GM18867 (cell line): ENCODE measurements around the gene AGAP2.

Experiments used
- ATAC-seq: cut with Tn5 transposase; IDR thresholded peaks from one replicate; pipeline ENCODE4 v1.9.1; 2021; ENCODE audit warnings: mild to moderate bottlenecking, moderate library complexity; ENCODE audit not compliant: unreplicated experiment

Gene AGAP2

GRCh38 chr12:57767876-57768275, 29.3 kb upstream of the AGAP2 start:
- ATAC-seq: no peak

- ATAC-seq: no peak
Measured at GRCh38 chr12:57767305-57767698, 28.8 kb upstream of the AGAP2 start.

- ATAC-seq: no peak
Measured at GRCh38 chr12:57766464-57767304, 28.1 kb upstream of the AGAP2 start, which contains the start of gene CYP27B1. CYP27B1 (minus strand) TSS chr12:57767078; CDS start chr12:57767041, 37 bp downstream.

- no peak for ATAC-seq
Measured at GRCh38 chr12:57765698-57766463, 27.3 kb upstream of the AGAP2 start.

- peak; percentile 64 for ATAC-seq
Measured at GRCh38 chr12:57765003-57765697, 26.6 kb upstream of the AGAP2 start.

- peak; percentile 14 for ATAC-seq
Measured at GRCh38 chr12:57764662-57765002, 26.1 kb upstream of the AGAP2 start.

GRCh38 chr12:57763881-57764661, 25.5 kb upstream of the AGAP2 start:
- ATAC-seq: no peak

GRCh38 chr12:57762463-57762862, 23.9 kb upstream of the AGAP2 start:
- ATAC-seq: no peak

- ATAC-seq: no peak
Measured at GRCh38 chr12:57761391-57761998, 23.0 kb upstream of the AGAP2 start.

- ATAC-seq: no peak
Measured at GRCh38 chr12:57760347-57760982, 21.9 kb upstream of the AGAP2 start.

GRCh38 chr12:57759360-57759980, 20.9 kb upstream of the AGAP2 start:
- ATAC-seq: peak; percentile 34

- ATAC-seq: no peak
Measured at GRCh38 chr12:57758552-57759359, 20.2 kb upstream of the AGAP2 start.

- no peak for ATAC-seq
Measured at GRCh38 chr12:57757771-57758170, 19.2 kb upstream of the AGAP2 start.

GRCh38 chr12:57756406-57757341, 18.1 kb upstream of the AGAP2 start:
- peak; percentile 22 for ATAC-seq

GRCh38 chr12:57755454-57756372, 17.2 kb upstream of the AGAP2 start:
- ATAC-seq: no peak

GRCh38 chr12:57755194-57755453, 16.6 kb upstream of the AGAP2 start:
- no peak for ATAC-seq
